ENCODE data around the gene RFTN1.

Gene RFTN1

DNA sequence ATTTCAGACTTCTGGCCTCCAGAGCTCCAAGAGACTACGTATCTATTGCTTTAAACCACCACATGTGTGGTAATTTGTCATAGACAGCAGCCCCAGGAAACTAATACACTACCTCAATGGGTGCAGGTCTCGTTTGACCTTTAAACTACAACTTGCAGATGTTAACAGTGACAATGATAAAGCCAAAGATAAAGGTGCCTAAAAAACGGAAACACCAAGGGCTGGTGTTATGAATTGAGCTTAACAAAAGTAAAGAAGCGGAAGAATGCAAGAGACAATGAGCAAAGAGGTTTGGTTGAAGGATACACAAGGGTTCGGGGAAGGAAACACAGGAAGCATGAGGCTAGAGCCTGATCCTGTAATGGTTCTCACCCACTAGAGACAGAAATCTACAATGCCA, 50.8 kb downstream of the RFTN1 start:
- DNase-seq = no peak

DNA sequence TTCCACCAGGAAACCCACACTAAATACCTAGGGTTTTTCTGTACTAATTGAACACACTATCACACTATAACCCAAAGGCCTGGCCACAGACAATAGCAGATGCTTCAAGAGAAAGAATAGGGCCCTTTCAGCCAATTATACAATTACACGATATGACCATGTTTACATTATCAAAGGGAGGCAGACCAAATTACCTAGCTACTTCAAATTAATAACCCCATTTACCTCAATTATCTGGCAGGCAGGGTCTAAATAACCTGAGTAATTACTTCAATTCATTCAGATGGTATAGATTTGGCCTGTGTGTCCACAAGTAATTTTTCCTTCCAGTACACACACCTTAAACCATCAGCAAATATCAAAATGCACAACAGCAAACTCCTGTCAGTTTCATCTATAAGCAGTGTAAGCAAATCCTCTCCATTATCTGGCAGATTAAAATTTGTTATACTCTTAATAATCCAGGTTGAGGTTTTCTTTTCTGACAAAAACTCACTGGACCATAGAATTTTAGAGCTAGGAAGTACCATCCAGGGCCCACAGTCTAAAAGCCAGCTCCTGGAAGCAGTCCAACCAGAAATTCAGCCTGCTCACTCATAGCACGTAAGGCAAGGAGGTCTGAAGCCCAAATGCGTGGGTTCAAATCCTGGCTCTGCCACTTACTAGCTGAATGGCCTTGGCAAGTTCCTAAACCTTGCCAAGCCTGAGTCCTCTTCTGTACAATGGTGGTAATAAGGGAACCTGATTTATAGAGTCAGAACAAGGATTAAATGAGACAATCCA, 51.8 kb downstream of the RFTN1 start:
- peak; percentile 87 for DNase-seq

DNA sequence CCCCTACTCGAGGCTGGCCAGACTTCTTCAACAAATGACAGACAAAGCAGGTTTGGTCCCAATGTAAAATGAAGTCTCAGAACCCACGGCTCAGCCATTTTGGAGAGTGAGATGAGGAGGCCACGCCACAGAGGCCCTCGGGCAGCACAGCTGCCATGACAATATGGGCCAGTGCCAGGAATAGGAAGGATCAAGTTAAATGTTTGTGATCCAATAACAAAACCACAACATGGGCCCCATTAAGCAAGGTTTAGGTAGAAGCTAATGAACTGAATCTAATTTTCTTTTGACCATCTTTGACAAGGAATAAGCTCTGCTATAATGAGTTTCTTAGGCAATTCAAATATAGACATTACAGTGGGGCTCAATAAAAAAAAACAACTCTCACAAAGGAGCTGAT, 52.6 kb downstream of the RFTN1 start:
- peak; percentile 46 for DNase-seq

DNA sequence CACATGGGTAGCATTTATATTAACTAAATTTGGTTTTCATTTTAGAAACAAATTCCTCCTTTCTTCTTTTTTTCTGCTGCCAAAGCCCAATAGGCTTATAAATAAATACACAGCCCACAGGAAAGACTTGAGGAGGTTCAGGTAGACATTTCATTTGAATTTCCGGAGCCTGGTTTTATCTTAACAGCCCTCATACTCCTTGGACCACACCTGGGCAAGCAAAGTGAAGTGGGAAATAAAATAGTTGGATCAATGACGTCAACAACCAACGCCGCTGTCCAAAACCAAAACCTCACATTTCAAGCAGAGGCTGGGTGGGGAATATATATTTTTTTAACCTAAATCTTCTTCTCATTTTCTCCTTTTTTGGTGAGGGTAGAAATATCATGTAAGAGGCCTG, 53.2 kb downstream of the RFTN1 start:
- DNase-seq = no peak

DNA sequence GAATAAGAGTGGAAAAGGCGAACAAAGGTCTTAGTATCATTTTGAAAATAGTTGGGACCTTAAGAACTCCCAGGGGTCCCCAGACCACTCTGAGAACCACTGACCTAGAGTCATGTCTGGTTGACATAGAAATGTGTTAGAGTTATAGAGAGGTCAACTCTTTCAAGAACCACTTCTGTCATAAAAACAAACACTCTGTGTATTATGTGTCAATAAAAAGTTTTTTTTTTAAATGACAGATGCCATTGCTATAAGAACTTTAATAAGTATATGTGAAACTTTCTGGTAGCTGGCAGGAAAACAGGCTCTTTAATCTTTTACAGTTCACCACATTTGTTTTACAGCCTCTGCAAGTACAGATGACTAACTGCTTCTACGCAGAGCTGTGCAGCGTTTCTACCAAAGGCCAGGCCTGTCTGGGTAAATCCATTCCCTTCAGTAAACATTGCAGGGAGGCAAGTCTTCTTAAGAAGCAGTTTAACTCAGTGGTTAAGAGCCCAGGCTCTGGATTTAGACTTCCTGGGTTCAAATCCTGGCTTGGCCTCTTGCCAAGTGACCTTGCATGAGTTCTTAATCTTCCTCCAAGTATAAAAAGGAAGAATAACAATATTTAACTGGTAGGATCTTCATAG, 56.6 kb downstream of the RFTN1 start:
- DNase-seq = no peak

DNA sequence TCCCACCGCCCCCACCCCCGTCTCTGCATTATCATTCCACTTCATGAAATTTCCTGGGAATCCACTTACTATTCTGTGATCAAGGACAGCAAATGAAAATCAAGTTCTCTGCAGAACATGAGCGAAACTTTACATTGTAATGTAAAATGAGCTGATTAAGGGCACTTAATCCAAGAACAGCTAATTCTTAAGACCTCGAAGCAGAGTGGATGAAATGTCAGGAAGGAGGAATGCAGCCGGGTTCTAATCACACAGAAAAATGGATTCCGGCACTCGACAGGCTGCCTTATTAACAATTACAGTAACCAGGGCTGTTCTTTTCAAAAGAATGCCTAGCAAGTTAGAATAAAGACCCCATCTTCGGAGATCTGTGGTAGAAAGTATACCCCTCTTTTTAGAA, 57.5 kb downstream of the RFTN1 start:
- no peak for DNase-seq

DNA sequence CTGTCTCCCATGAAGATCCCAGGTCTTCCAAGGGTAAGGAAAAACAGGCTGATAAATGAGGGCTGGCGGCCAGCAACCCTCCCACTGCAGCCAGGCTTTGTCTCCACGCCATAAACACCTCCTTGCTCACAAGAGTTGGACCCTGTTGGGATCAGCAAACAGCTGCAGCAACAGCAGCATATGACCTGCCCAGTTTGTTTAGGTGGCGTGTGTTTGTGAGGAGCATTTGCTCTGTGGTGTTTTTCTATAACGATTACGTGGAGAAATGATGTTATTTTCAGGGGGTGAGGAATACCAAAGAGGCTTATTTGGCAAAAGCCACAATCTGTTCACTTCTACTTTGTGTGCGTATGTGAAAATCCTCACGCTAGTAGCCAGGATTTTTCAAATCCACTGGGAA, 58.5 kb downstream of the RFTN1 start:
- no peak for DNase-seq

DNA sequence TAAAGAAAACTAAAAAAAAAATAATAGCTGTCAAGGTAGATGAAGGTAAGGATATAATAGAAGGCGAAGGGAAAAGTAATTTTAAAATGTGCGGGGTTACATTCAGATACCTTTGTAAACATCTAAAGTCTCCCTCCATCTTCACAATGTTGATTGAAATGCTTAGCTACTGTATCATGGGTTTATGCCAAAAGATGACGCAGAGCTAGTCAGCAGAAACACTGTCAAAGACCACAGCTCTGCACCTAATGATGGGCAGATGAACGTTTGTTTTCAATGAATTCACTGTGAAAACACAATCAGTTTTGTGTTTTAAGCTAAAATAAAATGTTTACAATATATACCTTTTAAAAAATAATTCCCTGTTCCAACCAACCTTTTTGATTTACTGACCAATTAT, 61.2 kb downstream of the RFTN1 start:
- DNase-seq = no peak

DNA sequence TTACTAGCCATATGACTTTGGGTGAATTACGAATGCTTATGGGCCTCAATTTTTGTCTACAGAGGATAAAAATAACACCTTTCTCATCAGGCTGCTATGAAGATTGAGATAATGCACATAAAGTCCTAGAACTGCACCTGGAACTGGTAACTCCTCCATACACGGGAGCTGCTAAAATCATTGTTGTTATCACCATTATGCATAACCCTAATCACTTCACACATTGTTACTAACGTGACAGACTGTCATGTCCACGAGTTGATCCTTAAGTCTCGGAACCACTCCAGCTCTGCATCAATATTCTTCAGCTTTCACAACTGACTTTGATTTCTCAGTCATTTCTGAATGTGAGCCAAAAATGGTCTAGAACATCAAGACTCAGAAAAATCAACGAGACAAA, 64.1 kb downstream of the RFTN1 start:
- DNase-seq = no peak

DNA sequence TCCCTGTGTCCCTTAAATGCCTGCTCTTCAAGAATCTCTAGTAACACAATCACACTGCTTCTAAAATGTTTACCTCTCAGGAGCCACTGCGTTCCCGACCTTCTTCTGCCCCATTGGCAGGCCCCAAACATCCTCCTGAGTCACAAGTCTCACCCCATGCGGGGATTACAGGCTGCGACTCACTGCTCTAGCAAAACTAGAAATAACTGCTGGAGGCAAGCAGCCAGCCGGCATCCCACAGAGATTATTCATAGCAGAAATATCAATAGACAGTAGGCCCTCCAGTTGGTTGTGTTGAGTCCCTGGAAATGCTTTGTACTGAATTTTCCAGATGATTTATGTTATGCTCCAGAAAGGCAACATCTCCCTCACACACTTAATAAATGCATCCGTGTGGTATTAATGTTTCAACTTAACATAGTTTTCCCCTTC, 64.8 kb downstream of the RFTN1 start:
- DNase-seq = no peak

DNA sequence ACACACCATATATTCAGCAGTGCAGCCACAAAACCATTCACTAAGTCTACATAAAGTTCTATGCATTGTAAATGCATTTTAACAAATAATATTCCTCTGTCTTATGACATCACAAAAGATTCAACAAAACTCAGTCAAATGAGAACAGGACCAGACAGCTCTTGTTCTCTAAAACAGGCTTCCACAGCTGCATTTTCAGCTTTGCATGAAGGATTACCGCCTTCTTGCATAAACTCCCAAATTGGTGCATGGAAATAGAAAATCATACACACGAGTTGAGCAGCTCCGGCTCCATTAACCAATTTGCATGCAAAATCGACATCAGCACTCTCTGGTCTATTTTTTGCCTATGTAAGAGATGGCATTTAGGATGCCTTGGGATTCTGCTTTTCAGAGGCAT, 66.4 kb downstream of the RFTN1 start:
- DNase-seq = no peak

DNA sequence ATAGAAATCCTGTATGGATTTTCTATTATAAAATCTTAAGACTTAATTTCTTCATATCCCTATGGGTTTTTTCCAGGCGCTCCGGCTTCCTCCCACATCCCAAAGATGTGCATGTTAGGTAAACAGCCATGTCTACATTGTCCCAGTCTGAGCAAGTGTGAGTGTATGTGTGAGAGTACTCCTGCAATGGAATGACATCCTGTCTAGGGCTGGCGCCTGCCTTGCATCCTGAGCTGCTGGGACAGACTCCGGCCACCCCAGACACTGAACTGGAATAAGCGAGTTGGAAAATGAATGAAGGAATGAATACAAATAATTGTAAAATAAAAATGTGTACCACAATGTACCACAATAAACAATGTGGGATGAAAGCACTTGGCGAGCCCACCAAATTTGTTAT, 69.2 kb downstream of the RFTN1 start:
- no peak for DNase-seq

DNA sequence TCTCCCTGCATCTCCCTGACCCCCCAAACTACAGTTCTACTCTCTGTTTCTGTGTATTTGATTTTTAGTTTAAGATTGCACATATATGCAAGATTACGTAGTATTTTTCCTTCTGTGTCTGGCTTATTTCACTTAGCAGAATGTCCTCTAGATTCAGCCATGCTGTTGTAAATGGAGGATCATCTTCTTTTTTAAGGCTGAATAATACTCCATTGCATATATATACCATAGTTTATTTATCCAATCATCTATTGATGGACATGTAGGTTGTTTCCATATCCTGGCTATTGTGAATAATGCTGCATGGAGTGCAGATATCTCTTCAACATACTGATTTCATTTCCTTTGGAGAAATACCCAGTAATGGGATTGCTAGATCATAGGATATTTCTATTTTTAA, 70.8 kb downstream of the RFTN1 start:
- DNase-seq = no peak

DNA sequence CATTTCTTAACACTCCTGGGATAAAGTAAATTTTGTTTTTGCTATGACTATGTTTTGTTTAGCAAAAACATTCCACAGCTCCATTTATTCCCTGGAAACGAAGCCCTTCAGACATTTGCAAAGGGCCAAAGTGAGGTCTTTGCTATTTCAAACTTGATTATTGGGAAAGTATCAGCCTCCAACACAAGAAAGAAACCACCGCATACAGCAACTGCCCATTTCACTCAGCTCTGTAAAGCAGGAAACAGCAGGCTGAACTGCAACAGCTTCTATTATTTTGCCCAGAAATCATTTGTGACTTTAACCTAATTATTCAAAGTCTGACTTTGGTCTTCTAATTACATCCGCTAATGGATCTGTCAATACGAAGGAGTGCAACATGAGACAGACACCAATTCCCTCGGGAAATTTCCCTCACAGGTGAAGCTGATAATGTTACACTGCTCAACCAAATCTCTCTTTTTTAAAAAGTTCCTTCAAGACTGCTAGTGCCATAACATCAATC, 72.1 kb downstream of the RFTN1 start:
- peak; percentile 71 for DNase-seq

DNA sequence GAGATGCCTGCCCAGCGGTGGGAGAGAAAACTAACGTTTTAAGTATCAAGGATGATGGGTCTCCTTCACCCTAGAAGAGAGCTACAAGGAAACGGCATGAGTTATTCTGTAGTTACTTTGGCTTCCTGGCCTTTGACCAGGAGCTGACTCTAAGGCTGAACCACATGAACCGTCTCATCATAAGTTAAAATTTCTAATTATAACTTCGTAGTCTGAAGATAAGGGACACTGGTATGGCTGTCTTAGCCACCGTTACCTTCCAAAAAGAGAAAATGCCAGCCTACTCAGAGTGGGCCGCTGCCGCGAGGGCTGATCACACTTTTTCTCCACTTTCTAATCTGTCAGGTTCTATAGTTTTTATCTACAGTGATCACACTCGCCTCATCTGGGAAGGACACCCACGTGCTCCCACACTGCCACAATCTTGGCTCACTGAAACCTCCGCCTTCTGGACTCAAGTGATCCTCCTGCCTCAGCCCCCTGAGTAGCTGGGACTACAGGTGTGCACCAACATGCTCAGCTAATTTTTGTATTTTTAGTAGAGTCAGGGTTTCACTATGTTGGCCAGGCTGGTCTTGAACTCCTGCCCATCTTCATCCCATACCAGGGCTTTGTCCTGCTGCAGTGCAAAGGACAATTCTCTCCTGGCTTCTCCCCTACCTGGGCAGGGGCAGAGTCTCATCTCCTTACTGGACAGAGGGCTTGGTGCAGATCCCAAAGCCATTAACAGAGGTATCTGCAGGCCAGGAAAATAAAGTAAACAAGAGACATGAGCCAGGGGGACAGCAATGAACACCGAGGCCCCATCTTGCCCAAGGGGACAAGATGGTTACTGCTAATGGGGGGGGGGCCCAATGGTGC, 73.4 kb downstream of the RFTN1 start:
- DNase-seq = no peak

DNA sequence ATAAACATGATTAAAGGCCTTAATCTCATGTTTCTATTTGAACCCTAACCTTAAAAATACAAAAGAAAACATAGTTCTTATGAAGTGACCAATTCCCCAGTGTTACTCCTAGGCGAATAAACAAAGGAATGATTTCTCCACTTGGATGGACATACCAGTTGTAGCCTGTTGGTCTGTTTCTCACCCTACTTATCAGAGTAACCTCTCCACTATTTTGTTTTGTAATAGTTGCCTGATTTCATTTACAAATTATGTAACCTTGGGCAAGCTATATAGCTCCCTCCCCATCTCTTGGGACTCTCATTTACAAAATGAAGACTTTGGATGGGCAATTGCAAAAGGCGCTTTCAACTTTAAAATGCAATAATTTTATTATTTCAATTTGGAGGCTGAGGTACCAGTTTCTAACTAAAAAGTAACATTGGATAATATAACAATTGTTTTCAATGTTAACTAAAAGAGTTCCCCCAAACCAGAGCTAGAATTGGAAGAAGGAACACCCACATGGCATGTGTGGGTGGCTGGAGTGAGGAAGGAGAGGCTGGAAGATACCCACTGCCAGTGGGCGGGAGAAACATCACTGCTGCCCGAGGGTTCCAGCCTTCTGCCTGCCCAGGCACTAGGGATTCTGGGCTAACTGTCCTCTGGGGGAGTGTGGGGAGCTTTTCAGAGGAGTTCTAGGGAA, 74.2 kb downstream of the RFTN1 start:
- DNase-seq = no peak

DNA sequence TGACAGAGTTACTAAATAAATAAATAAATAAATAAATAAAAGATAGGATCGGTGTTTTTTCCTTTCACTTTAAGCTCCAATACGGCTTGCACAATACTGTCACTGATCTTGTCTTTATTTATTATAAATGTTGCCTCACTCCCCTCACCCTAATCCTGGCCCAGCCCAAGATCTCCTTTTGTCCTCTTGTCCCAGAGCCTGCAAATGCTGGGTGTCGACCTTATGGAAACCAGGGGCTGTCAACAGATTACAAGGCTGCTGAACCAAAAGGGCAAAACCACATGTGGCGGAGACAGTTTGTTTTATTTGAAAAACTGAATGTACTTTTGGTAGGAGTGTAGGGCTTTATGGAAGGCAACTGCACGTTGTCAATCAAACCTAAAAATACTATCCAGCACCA, 75.9 kb downstream of the RFTN1 start:
- no peak for DNase-seq

DNA sequence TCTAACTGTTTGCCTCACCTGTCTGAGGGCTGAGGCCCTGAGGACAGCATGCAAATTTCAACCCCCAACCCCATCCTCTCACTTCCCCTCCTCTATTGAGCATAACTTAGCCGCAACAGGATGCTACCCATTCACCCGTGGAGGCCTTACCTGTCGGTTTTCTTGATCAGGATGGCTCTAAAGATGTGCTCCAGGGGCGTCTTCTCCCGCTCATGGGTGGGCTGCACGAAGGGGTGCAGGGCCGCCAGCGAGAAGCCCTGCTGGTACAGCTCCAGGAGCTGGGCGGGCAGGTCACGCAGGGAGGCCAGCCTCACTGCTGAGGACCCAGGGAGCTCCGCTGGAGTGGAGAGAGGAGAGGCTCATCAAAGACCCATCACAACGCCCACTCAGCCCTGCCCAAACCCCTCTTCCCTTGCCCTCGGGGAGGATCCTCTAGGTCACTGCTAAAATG, 79.8 kb downstream of the RFTN1 start:
- DNase-seq = no peak

DNA sequence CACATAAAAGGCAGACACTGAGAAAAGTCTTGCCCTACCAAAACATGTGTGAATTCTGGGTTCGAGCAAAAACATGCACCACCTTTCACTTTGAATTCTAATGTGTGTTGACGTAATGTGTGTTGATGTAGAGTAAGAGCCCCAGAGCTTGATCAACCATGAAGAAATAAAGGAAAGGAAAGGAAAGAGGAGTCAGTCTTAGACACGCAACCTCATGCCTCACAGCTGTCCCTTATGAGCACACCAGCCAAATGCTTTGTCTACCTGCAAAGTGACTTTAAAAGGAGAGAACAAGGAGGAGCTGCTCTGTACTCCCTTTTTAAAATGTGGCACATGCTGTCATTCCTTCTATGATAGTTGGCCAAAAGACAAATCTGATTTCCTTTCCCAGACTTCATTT, 80.8 kb downstream of the RFTN1 start:
- no peak for DNase-seq

DNA sequence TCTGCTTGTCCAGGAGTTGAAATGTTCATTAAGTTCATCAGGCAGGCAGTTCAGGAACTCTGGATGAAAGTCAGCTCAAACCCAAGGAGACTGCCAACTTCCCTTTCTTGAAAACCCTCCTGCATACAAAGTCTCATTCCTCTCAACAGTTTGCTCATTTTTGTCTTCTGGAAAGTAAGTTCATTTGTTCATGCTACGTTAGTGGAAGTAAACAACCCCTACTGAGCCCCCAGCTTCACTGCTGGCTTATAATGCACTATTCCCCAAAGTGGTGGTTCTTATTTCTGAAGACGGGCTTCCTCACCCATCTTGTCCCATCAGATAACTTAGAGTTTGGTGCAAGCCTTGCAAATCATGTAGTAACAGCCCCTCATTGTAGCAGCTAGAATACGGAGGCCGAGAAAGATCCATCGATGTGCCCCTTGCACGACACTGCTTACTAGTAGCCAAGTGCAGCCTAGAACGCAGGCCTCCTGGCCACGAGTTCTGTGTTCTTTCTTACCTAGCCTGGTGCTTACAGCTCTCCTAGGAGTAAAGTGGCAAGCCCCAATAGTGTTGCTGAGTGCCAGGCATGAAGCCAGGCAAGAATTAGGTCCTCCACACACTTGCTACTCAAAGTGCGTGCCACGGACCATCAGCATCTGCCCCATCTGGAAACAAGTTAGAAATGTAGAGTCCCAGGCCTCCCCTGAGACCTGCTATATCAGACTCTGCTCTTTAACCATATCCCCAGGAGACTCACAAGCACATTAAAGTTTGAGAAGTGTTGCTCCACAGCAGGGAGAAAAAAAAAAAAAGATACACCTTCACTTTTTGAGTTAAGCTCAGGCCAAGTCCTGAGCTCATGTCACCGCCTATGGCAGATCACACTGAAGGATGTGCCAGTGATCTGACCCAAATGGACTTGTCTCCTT, 82.5 kb downstream of the RFTN1 start:
- no peak for DNase-seq

DNA sequence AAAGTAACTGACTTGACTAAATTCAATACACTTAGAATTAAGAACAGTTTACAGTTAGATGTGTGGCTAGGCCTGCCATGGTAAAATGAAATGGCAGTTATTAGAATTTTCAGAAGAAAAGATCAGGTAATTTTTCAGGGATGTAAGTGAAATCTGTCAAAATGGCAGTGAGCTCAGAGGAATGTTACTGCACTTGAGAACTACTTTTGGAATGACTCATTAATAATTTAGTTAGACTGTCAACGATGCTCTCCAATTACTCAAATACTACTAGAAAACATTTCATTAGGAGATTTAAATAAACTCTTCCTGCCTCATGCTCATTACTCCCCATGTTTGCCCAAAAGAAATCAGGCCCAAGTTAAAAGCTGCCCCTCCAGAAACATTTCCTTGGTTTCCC, 84.4 kb downstream of the RFTN1 start:
- DNase-seq = no peak

DNA sequence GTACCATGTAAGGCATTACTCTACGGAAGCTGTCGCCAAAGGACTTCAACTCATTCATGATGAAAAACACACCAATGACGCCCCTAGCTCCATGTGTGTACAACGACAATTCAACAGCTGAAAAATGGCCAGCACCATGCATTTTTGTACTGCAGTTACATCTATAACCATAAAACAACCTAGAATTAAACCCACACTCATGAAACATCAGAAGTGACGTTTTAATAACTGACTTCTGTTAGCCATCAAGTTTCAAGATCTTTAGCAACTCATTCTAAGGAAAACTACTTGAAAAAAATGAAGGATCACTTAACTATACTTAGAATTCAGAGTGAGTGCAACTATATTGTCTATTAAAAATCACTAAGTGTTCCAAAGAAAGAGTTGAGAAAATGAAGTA, 84.9 kb downstream of the RFTN1 start:
- no peak for DNase-seq
